Ovary (tissue), 9 donors: ENCODE data around the gene XRCC5. TPM values are rescaled to one million over a fixed set of nuclear protein-coding genes. Genes with fewer than 3 reads are reported as not detected.

Experiments
- DNase-seq, 5 donors: peaks; one replicate each; pipeline ENCODE4 v3.0.0-alpha.2; 2019 to 2020
- H3K27ac ChIP-seq, 2 donors: fragments of 200-600 bp; one replicate each; pipeline versions ENCODE4 v1.5.1 to v1.8.0; 2019 to 2022
- H3K27me3 ChIP-seq: fragments of 200-600 bp; one replicate; pipeline ENCODE4 v1.8.0; 2022
- H3K36me3 ChIP-seq: fragments of 200-600 bp; sonication (generic); one replicate; pipeline ENCODE4 v1.5.1; 2019
- H3K4me1 ChIP-seq: one replicate; pipeline ENCODE4 v1.8.1; 2013; ENCODE audit warnings: mild to moderate bottlenecking, moderate library complexity; ENCODE audit not compliant: insufficient read depth
- H3K4me3 ChIP-seq: fragments of 200-600 bp; sonication (generic); one replicate; pipeline ENCODE4 v1.5.1; 2017
- H3K9me3 ChIP-seq, 2 donors: fragments of 200-600 bp in 1 of 2; sonication (generic) in 1 of 2; one replicate each; pipeline versions ENCODE4 v1.5.1 to v1.8.1; 2013 to 2019; ENCODE audit warnings: mild to moderate bottlenecking in 1 of 2, moderate library complexity in 1 of 2
- CTCF ChIP-seq, 3 donors: fragments of 450-650 bp in 2 of 3; fragments of 200-600 bp in 1 of 3; IDR thresholded peaks; one replicate each; pipeline versions ENCODE4 v1.5.1 to v1.8.0; 2016 to 2022; ENCODE audit warnings: antibody characterized with exemption in 3 of 3, mild to moderate bottlenecking in 1 of 3
- EP300 ChIP-seq: sonication (generic); formaldehyde crosslinking; IDR thresholded peaks from one replicate; pipeline ENCODE4 v1.6.1; 2017; ENCODE audit warnings: antibody characterized with exemption
- POLR2A ChIP-seq: fragments of 450-650 bp; IDR thresholded peaks from one replicate; pipeline ENCODE4 v1.6.1; 2017; ENCODE audit warnings: antibody characterized with exemption, mild to moderate bottlenecking, moderate library complexity
- WGBS, 3 donors: extraction: QIAGEN DNeasy Blood & Tissue Kit in 1 of 3; methylation state at CpG; one replicate each; pipeline versions ENCODE4 v1.1.5 to v1.1.7; 2013 to 2017; 5-methylcytosine and 5-hydroxymethylcytosine counted together
- intact Hi-C, 4 donors: fragments of 100-400 bp; cut with DNase I; formaldehyde crosslinking; loops; one replicate each; pipeline versions ENCODE4 v1.11.0 to v1.15.1; 2022 to 2023
- polyA plus RNA-seq, 2 donors: library from polyadenylated mRNA; stranded (reverse); fragments of 200-250 nt in 1 of 2; fragments of 350-450 nt in 1 of 2; fragmentation: Illumina TruSeq in 1 of 2; extraction: RNeasy Lipid Tissue Mini Kit (QIAGEN cat#74804) in 1 of 2; gene quantifications; one replicate each; pipeline ENCODE4 v1.2.3, GENCODE V29; 2013 to 2014
- total RNA-seq, 7 donors: library from RNA; depleted of rRNA in 2 of 7; stranded (reverse); fragments of >200 nt in 2 of 7; fragmentation: NEBNext Ultra II Directional in 3 of 7; extraction: Animal tissue kit (Norgen Biotek cat#: 25700) in 3 of 7; gene quantifications; one replicate each; pipeline versions ENCODE4 v1.1.0 to v1.2.4, GENCODE V29; 2016 to 2023
- donor health status: DM: no; HTN: no; CAD: no; lungs with moderate emphysema.
- donor health status: DM: no; HTN: no; CAD: no.
- donor health status: Bipolar disorder and iron deficiency.
- donor health status: DM: yes; HTN: yes; CAD: no.
- donor health status: DM: no; HTN: no; CAD: no.
- donor health status: DM: yes; HTN: yes; CAD: no.

XRCC5 gene
- total and polyA plus RNA-seq, 9 donors = 109 to 223 (median 206) TPM

- Histone ChIP-seq H3K27ac (no peak overlapping the region), H3K4me1 (peaks cover 2% of the 10 kb centered on the region), H3K27me3 (no peaks in the 10 kb centered on the region), H3K9me3 (no peaks in the 10 kb centered on the region), H3K4me3 (no peak overlapping the region), H3K36me3 (no peaks in the 10 kb centered on the region)
- TF ChIP-seq CTCF (IDR thresholded peaks at IDR 0.05) (no peak), POLR2A (no peak), EP300 (no peak)
- DNase-seq = no peak
- intact Hi-C loops = no loop called here
- 89 to 98% (median 97%) methylated on average over 2 of the region's 2 CpGs for WGBS, 3 donors
These were observed 102.5 kb downstream of the XRCC5 start for GRCh38 chr2:216211614-216212145.

- intact Hi-C loops = no loop called here
- Histone ChIP-seq H3K27ac (no peak overlapping the region), H3K27me3 (no peaks in the 10 kb centered on the region), H3K4me1 (peaks cover 2% of the 10 kb centered on the region), H3K36me3 (no peaks in the 10 kb centered on the region), H3K4me3 (no peak overlapping the region), H3K9me3 (no peaks in the 10 kb centered on the region)
- TF ChIP-seq EP300 (no peak), CTCF (IDR thresholded peaks at IDR 0.05) (no peak), POLR2A (no peak)
- DNase-seq = no peak
- WGBS, 3 donors = 90 to 97% (median 94%) methylated on average over 2 of the region's 2 CpGs
These were observed 105.6 kb downstream of the XRCC5 start for GRCh38 chr2:216214768-216215167.

- H3K9me3 ChIP-seq = no peaks in the 10 kb centered on the region
- no peak for TF ChIP-seq POLR2A
- no peak for DNase-seq
- H3K36me3 ChIP-seq = no peaks in the 10 kb centered on the region
- WGBS, 3 donors = 38 to 54% (median 39%) methylated on average over 4 of the region's 4 CpGs
- H3K27me3 ChIP-seq = no peaks in the 10 kb centered on the region
- no peak overlapping the region for H3K4me3 ChIP-seq
- intact Hi-C loops = no loop called here
- H3K4me1 ChIP-seq = peaks cover 2% of the 10 kb centered on the region
- no peak overlapping the region for H3K27ac ChIP-seq
These were observed 106.7 kb downstream of the XRCC5 start for GRCh38 chr2:216215658-216216390.

GRCh38 chr2:216216951-216217903 is 108.1 kb downstream of the XRCC5 start:
- TF ChIP-seq CTCF (IDR thresholded peaks at IDR 0.05) (no peak), EP300 (no peak), POLR2A (no peak)
- H3K27ac ChIP-seq = no peak overlapping the region
- H3K36me3 ChIP-seq = no peaks in the 10 kb centered on the region
- no peaks in the 10 kb centered on the region for H3K27me3 ChIP-seq
- intact Hi-C loops = no loop called here
- no peak overlapping the region for H3K4me3 ChIP-seq
- DNase-seq = no peak
- no peaks in the 10 kb centered on the region for H3K9me3 ChIP-seq
- H3K4me1 ChIP-seq = peaks cover 2% of the 10 kb centered on the region
- 75 to 87% (median 80%) methylated on average over 7 of the region's 7 CpGs for WGBS, 3 donors
